Activated B cell treated with CpG ODN at 0.5 μM for 24 hours (primary cell): Measurements from ENCODE around the gene B3GALNT1. TPM values are rescaled to one million over a fixed set of nuclear protein-coding genes. Genes with fewer than 3 reads are reported as not detected.

Experiments
- ATAC-seq: fragments of 200-7000 bp; cut with Tn5 transposase; one replicate; pipeline ENCODE4 v1.10.0; 2021; ENCODE audit warnings: low read depth, mild to moderate bottlenecking, moderate library complexity
- CTCF ChIA-PET: fragments of 350-600 bp; sonication (Branson Sonifier 250); formaldehyde crosslinking; loops from one replicate; lab custom pipeline; 2021; ENCODE audit warnings: antibody characterized with exemption; lab: Charles Lee
- POLR2A ChIA-PET: fragments of 350-600 bp; sonication (Branson Sonifier 250); formaldehyde crosslinking; loops from one replicate; lab custom pipeline; 2021; ENCODE audit warnings: antibody characterized with exemption; lab: Charles Lee
- DNase-seq: peaks from one replicate; pipeline ENCODE4 v3.0.0; 2022
- H3K27ac Mint-ChIP-seq: one replicate; pipeline ENCODE4 v1.8.0; 2020; ENCODE audit warnings: mixed read lengths
- H3K27me3 Mint-ChIP-seq: one replicate; pipeline ENCODE4 v1.8.0; 2021; ENCODE audit warnings: mixed read lengths
- H3K36me3 Mint-ChIP-seq: one replicate; pipeline ENCODE4 v1.8.0; 2021; ENCODE audit warnings: low read depth, mixed read lengths
- H3K4me1 Mint-ChIP-seq: one replicate; pipeline ENCODE4 v1.8.0; 2021; ENCODE audit warnings: mixed read lengths
- H3K4me3 Mint-ChIP-seq: one replicate; pipeline ENCODE4 v1.8.0; 2020; ENCODE audit warnings: mild to moderate bottlenecking, mixed read lengths
- H3K9me3 Mint-ChIP-seq: one replicate; pipeline ENCODE4 v1.8.0; 2020; ENCODE audit warnings: mixed read lengths
- intact Hi-C: fragments of 100-400 bp; cut with micrococcal nuclease; formaldehyde crosslinking; loops from one replicate; pipeline ENCODE4 v1.15.1; 2024
- total RNA-seq: library from RNA; stranded (reverse); gene quantifications from 2 replicates; pipeline ENCODE4 v1.2.3, GENCODE V29; 2022
- TF ChIP-seq, protein P1 (sequence below): fragments of 200-600 bp; IDR thresholded peaks from one replicate; pipeline ENCODE4 v1.8.0; 2022; ENCODE audit warnings: antibody characterized with exemption, mild to moderate bottlenecking

B3GALNT1 gene
- total RNA-seq, 1 donor from 2014 or later: 8.5 TPM

DNA sequence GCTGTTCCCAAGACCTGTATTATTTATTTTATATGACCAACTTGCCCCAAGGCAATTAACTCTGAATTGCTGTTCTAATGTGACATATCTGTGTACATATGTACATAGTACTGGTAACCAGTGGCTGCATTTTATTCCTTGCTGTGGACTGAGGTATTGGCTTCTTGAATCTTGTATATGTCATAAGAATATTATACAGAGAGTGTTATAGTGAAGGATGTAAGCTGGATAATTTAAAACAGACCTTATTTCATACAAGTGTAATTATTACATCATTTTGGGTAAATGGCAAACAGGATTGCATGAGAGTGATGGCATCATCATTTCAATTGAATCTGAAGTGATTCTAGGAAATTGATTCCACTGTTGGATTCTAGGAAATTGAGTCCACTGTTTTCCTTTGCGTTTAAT, 32.9 kb downstream of the B3GALNT1 start:
- Mint-ChIP-seq H3K4me3 (no peak overlapping the region), H3K4me1 (peaks cover 38% of the 10 kb centered on the region), H3K36me3 (no peaks in the 10 kb centered on the region), H3K27me3 (no peaks in the 10 kb centered on the region), H3K9me3 (no peaks in the 10 kb centered on the region), H3K27ac (no peak overlapping the region)
- CTCF ChIA-PET: interaction anchor here (1.1 kb wide), 1 partner anchor 29 kb away, joined by 3 read pairs; no protein-coding TSS in a partner anchor
- TF ChIP-seq, protein P1, sequence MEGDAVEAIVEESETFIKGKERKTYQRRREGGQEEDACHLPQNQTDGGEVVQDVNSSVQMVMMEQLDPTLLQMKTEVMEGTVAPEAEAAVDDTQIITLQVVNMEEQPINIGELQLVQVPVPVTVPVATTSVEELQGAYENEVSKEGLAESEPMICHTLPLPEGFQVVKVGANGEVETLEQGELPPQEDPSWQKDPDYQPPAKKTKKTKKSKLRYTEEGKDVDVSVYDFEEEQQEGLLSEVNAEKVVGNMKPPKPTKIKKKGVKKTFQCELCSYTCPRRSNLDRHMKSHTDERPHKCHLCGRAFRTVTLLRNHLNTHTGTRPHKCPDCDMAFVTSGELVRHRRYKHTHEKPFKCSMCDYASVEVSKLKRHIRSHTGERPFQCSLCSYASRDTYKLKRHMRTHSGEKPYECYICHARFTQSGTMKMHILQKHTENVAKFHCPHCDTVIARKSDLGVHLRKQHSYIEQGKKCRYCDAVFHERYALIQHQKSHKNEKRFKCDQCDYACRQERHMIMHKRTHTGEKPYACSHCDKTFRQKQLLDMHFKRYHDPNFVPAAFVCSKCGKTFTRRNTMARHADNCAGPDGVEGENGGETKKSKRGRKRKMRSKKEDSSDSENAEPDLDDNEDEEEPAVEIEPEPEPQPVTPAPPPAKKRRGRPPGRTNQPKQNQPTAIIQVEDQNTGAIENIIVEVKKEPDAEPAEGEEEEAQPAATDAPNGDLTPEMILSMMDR: no peak
- ATAC-seq: no peak
- intact Hi-C loops: no loop called here
- POLR2A ChIA-PET: no interaction called here
- DNase-seq: no peak

GRCh38 chr3:161070980-161071663, 34.0 kb downstream of the B3GALNT1 start:
- ATAC-seq (no peak), DNase-seq (no peak)
- Mint-ChIP-seq H3K4me1 (peaks cover 48% of the 10 kb centered on the region), H3K4me3 (no peak overlapping the region), H3K9me3 (no peaks in the 10 kb centered on the region), H3K27me3 (no peaks in the 10 kb centered on the region), H3K27ac (peak overlapping the region; percentile 42), H3K36me3 (no peaks in the 10 kb centered on the region)
- TF ChIP-seq, protein P1: no peak
- ChIA-PET CTCF (interaction anchor here (1.1 kb wide), 1 partner anchor 30 kb away, joined by 3 read pairs; no protein-coding TSS in a partner anchor), POLR2A (no interaction called here)
- intact Hi-C loops: loop anchor here (1.0 to 2.0 kb wide), 3 partner anchors 150 to 506 kb away; partner anchors contain the start of genes KPNA4 and NMD3

- no peaks in the 10 kb centered on the region for H3K36me3 Mint-ChIP-seq
- H3K27ac Mint-ChIP-seq: peak overlapping the region; percentile 78
- no peak for DNase-seq
- TF ChIP-seq, protein P1: no peak
- no peaks in the 10 kb centered on the region for H3K27me3 Mint-ChIP-seq
- POLR2A ChIA-PET: interaction anchor here (0.6 to 1.9 kb wide), 6 partner anchors 35 to 315 kb away, joined by 3 to 14 read pairs (median 6); partner anchors contain the start of genes B3GALNT1 and NMD3
- no peaks in the 10 kb centered on the region for H3K9me3 Mint-ChIP-seq
- peak overlapping the region; percentile 42 for H3K4me3 Mint-ChIP-seq
- CTCF ChIA-PET: interaction anchor here (1.3 to 1.4 kb wide), 2 partner anchors 35 to 113 kb away, joined by 3 to 6 read pairs; no protein-coding TSS in a partner anchor
- ATAC-seq: no peak
- peaks cover 48% of the 10 kb centered on the region for H3K4me1 Mint-ChIP-seq
- intact Hi-C loops: loop anchor here (1.0 to 2.0 kb wide), 3 partner anchors 151 to 506 kb away; partner anchors contain the start of genes KPNA4 and NMD3
These were observed 34.8 kb downstream of the B3GALNT1 start for GRCh38 chr3:161070252-161070930.

GRCh38 chr3:161069511-161070251, 35.5 kb downstream of the B3GALNT1 start:
- Mint-ChIP-seq H3K27me3 (no peaks in the 10 kb centered on the region), H3K4me3 (peak overlapping the region; percentile 51), H3K4me1 (peaks cover 48% of the 10 kb centered on the region), H3K36me3 (no peaks in the 10 kb centered on the region), H3K9me3 (no peaks in the 10 kb centered on the region), H3K27ac (peak overlapping the region; percentile 82)
- TF ChIP-seq, protein P1: no peak
- DNase-seq: no peak
- POLR2A ChIA-PET: interaction anchor here (0.6 to 1.9 kb wide), 6 partner anchors 34 to 314 kb away, joined by 3 to 14 read pairs (median 6); partner anchors contain the start of genes B3GALNT1 and NMD3
- intact Hi-C loops: loop anchor here (1.0 to 2.0 kb wide), 8 partner anchors 34 to 670 kb away; partner anchors contain the start of genes B3GALNT1, IFT80, KPNA4 and NMD3
- ATAC-seq: peak; percentile 91
- CTCF ChIA-PET: interaction anchor here (0.8 to 1.4 kb wide), 3 partner anchors 26 to 112 kb away, joined by 3 to 6 read pairs (median 3); no protein-coding TSS in a partner anchor
